Pancreas (tissue), 10 donors: Measurements from ENCODE around the gene BANF2. TPM values are rescaled to one million over a fixed set of nuclear protein-coding genes. Genes with fewer than 3 reads are reported as not detected.
A peak's percentile ranks its signal among the peaks of the same experiment; 100 is the strongest.

Experiments
- ATAC-seq, 4 donors: fragments of 200-7000 bp; cut with Tn5 transposase; one replicate each; pipeline versions ENCODE4 v1.8.0 to v1.9.1; 2020; ENCODE audit warnings: mild to moderate bottlenecking in 4 of 4, moderate library complexity in 4 of 4
- DNase-seq, 6 donors: peaks; one replicate each; pipeline ENCODE4 v3.0.0-alpha.2; 2020
- FAIRE-seq: peaks from 2 replicates; lab custom pipeline; 2012; peaks lifted over from hg19 to GRCh38; lab: Jason Lieb, UNC
- H3K27ac ChIP-seq, 4 donors: fragments of 200-600 bp; sonication (generic); 1 replicate in 3 of 4; 2 replicates in 1 of 4; pipeline versions ENCODE4 v1.5.0 to v1.8.0; 2020
- H3K27me3 ChIP-seq, 4 donors: fragments of 200-600 bp; one replicate each; pipeline ENCODE4 v1.8.0; 2021
- H3K36me3 ChIP-seq, 3 donors: fragments of 200-600 bp; sonication (generic) in 1 of 3; one replicate each; pipeline versions ENCODE4 v1.5.0 to v1.8.0; 2020 to 2021
- H3K4me1 ChIP-seq, 3 donors: fragments of 200-600 bp; one replicate each; pipeline ENCODE4 v1.8.0; 2021
- H3K4me3 ChIP-seq, 4 donors: fragments of 200-600 bp; sonication (generic) in 2 of 4; one replicate each; pipeline versions ENCODE4 v1.5.0 to v1.8.0; 2020 to 2021
- H3K9me3 ChIP-seq, 4 donors: fragments of 200-600 bp; one replicate each; pipeline ENCODE4 v1.8.0; 2021
- WGBS, 2 donors: extraction: QIAGEN DNeasy Blood & Tissue Kit; methylation state at CpG; one replicate each; pipeline ENCODE4 v1.1.7; 2013; 5-methylcytosine and 5-hydroxymethylcytosine counted together
- intact Hi-C, 3 donors: fragments of 100-400 bp; cut with DNase I; formaldehyde crosslinking; loops; one replicate each; pipeline versions ENCODE4 v1.11.1 to v1.14.2; 2022
- polyA plus RNA-seq, 2 donors: library from polyadenylated mRNA; stranded (reverse); fragments of 200-250 nt; gene quantifications; one replicate each; pipeline ENCODE4 v1.2.3, GENCODE V29; 2013
- total RNA-seq, 6 donors: library from RNA; stranded (reverse); fragmentation: NEBNext Ultra II Directional in 4 of 6; extraction: Animal tissue kit (Norgen Biotek cat#: 25700) in 4 of 6; gene quantifications; one replicate each; pipeline versions ENCODE4 v1.2.1 to v1.2.4, GENCODE V29; 2021 to 2023
- TF ChIP-seq, protein P1 (sequence below), 4 donors: fragments of 200-600 bp; sonication (generic) in 3 of 4; IDR thresholded peaks; one replicate each; pipeline versions ENCODE4 v1.5.0 to v1.8.0; 2021; ENCODE audit warnings: antibody characterized with exemption in 4 of 4
- donor health status: healthy with polysubstance abuse.
- donor health status: DM: no; HTN: no; CAD: no; lungs with moderate emphysema.
- donor health status: DM: no; HTN: no; CAD: no.
- donor health status: control.
- donor health status: control.
- donor health status: Bipolar disorder and iron deficiency.
- donor health status: DM: yes; HTN: yes; CAD: no.
- donor health status: DM: no; HTN: no; CAD: no.
- donor health status: DM: no; HTN: no; CAD: no.
- donor health status: DM: yes; HTN: yes; CAD: no.

Gene BANF2
- 1 to 10 TPM in 5 of 6 donors, under 1 TPM in 1; 0.88 to 6.4 (median 2.0) TPM for total RNA-seq
- 1 to 10 TPM in 1 of 2 donors, under 1 TPM in 1; 0.59 to 1.3 TPM for polyA plus RNA-seq

DNA sequence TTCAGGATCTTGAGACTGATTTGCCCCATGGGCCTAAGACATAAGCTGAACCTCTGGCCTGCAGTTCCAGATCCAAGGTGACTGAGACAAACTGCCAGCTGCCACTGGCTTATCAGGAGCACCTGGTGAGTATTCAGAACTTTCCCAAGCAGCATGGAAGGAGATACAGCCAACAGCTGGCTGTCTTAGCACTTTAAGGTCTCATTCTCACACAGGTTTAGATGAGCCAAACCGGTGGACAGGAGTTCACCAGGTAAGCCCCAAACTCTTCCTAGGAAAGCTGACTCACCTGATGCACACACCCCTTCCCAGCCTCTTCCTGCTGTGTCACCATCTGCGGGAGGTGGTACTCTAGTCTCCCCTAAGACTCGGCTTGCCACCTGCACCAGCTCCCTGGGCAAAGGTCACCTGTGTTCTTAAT lies at the start of gene BANF2:
BANF2 (plus strand) TSS at position 36 of the 421 bp plus-strand sequence. CDS start 25,060 bp downstream, outside the sequence.
- peak within 1 kb of the TSS; percentile 56 to 77 (median 66) for H3K27ac ChIP-seq
- H3K4me1 ChIP-seq: peaks cover 28 to 33% (median 32%) of the 10 kb centered on the region in 3 donors
- TF ChIP-seq, protein P1, sequence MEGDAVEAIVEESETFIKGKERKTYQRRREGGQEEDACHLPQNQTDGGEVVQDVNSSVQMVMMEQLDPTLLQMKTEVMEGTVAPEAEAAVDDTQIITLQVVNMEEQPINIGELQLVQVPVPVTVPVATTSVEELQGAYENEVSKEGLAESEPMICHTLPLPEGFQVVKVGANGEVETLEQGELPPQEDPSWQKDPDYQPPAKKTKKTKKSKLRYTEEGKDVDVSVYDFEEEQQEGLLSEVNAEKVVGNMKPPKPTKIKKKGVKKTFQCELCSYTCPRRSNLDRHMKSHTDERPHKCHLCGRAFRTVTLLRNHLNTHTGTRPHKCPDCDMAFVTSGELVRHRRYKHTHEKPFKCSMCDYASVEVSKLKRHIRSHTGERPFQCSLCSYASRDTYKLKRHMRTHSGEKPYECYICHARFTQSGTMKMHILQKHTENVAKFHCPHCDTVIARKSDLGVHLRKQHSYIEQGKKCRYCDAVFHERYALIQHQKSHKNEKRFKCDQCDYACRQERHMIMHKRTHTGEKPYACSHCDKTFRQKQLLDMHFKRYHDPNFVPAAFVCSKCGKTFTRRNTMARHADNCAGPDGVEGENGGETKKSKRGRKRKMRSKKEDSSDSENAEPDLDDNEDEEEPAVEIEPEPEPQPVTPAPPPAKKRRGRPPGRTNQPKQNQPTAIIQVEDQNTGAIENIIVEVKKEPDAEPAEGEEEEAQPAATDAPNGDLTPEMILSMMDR (IDR thresholded peaks at IDR 0.05): no peak
- DNase-seq: peak in 5 of 6 donors; percentile 71 to 88 (median 79)
- intact Hi-C loops: loop anchor here in 1 of 3 donors (10.0 kb wide), 1 partner anchor 105 kb away; no protein-coding TSS in a partner anchor
- no peaks in the 10 kb centered on the region for H3K9me3 ChIP-seq
- H3K36me3 ChIP-seq: no peaks in the 10 kb centered on the region
- 19 to 23% methylated on average over 3 of the region's 3 CpGs for WGBS, 2 donors
- peak; percentile 75 to 85 (median 82) for ATAC-seq
- no peaks in the 10 kb centered on the region for H3K27me3 ChIP-seq
- H3K4me3 ChIP-seq: no peak within 1 kb of the TSS
- no peak for FAIRE-seq

DNA sequence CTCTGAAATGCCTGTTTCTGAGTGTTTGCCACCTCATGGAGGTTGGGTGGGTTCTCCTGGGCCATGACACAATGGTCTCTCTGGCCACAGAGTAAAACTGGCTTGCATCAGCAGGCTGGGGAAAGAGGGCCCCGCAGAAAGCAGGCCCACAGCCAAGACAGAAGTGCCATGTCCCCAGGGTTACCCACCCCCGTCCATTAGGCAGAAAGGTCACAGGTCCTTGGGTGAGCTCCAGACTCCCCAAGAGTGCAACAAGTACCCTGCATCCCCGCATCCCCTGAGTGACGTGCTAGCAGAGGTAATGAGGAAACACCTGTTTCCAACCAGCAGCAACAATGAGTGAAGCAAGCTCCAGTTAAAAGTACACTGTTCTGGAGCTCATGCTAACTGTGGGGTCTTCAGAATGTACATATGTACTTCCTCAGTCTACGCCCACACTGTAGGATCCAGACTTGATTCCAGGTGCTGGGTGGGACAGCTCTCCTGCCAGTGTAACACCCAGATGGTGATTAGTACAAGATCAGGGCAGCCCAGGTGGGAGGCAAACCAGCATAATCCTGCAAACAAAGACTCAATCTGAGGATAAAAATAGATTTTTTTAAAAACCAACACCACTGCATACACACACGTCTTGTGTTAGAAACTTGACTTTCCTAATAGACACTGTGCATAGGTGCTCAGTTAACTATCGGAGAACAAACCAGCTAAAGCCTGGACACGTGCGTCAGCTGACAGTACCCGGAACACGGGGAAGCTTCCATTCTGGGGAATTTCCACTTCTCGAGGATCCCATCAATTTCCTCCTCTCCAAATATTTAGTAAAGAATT lies 49.3 kb upstream of the BANF2 start:
- no peaks in the 10 kb centered on the region for H3K27me3 ChIP-seq
- no peaks in the 10 kb centered on the region for H3K9me3 ChIP-seq
- DNase-seq: peak in 3 of 6 donors; percentile 20 to 43 (median 34)
- H3K4me1 ChIP-seq: peaks cover 57 to 90% (median 84%) of the 10 kb centered on the region in 3 donors
- TF ChIP-seq, protein P1 (IDR thresholded peaks at IDR 0.05): no peak
- H3K27ac ChIP-seq: peak overlapping the region in 2 of 4 donors; percentile 31 to 48
- no peak overlapping the region for H3K4me3 ChIP-seq
- intact Hi-C loops: loop anchor here in 1 of 3 donors (10.0 kb wide), 1 partner anchor 254 kb away; no protein-coding TSS in a partner anchor
- 25 to 32% methylated on average over 12 of the region's 12 CpGs for WGBS, 2 donors
- no peak for FAIRE-seq
- peaks cover 0 to 4% (median 0%) of the 10 kb centered on the region in 3 donors for H3K36me3 ChIP-seq
- no peak for ATAC-seq

DNA sequence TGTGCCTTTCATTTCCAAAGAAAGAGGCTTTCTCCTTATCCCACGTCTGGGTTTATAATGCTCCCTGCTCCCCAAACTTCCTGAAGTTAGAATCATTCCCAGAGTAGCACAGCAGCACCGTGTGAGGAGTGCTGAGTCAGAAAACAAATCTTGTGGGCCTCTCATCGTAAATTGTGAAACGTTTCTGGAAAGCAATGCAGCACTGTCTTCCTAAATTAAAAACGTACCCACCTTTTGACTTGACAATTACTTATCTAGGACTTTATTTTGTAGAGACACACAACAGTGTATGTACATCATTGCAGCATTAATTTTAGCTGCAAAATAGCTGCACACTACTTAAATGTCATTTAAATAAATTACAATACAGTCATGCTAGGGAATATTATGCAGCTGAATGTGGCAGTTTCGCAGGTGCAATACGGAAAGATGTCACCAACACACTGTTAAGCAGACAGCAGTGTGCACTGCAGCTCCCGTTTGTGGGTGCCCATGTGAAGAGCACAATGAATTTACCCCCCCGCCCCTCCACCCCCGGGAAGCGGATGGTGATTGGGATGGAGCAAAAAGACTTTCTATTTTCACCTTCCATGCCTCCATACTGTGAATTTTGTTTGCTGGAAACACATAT lies 48.5 kb upstream of the BANF2 start:
- no peaks in the 10 kb centered on the region for H3K27me3 ChIP-seq
- intact Hi-C loops: loop anchor here in 1 of 3 donors (10.0 kb wide), 1 partner anchor 254 kb away; no protein-coding TSS in a partner anchor
- TF ChIP-seq, protein P1 (IDR thresholded peaks at IDR 0.05): no peak
- H3K9me3 ChIP-seq: no peaks in the 10 kb centered on the region
- peak overlapping the region in 2 of 4 donors; percentile 5 to 48 for H3K27ac ChIP-seq
- peaks cover 52 to 83% (median 81%) of the 10 kb centered on the region in 3 donors for H3K4me1 ChIP-seq
- peaks cover 0 to 4% (median 0%) of the 10 kb centered on the region in 3 donors for H3K36me3 ChIP-seq
- no peak for FAIRE-seq
- ATAC-seq: no peak
- DNase-seq: peak in 2 of 6 donors; percentile 9 to 37
- H3K4me3 ChIP-seq: no peak overlapping the region
- WGBS, 2 donors: 30 to 31% methylated on average over 11 of the region's 11 CpGs

DNA sequence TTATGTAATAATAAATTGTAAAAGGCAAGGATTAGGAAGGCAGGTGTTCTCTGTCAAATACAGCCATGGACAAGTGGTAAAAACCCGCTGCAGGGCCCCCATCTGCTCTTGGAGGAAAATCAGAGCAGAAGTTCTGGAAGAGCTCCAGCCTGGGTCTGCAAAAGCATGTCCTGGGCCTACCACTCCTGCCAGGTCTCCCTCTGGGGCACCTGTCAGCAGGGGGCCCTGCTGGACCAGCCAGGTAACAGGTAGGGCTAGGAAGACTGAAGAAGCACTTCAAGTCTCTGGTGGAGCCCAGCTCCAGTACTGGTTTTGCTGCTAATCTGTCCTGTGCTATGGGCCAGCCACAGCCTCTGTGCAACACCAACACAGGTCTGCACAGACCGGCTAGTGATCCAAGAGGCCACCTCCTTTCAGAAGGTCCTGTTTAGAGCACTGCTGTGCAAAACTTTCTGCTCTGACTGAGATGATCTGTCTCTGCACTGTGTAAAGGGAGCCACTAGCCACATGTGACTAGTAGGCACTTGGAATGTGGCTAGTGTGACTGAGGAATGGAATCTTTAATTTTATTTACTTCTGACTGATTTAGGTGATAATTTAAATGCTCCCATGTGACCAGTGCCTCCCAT lies 47.9 kb upstream of the BANF2 start:
- Histone ChIP-seq H3K9me3 (no peaks in the 10 kb centered on the region), H3K27me3 (no peaks in the 10 kb centered on the region), H3K4me3 (no peak overlapping the region), H3K4me1 (peaks cover 46 to 77% (median 75%) of the 10 kb centered on the region in 3 donors), H3K36me3 (peaks cover 0 to 7% (median 0%) of the 10 kb centered on the region in 3 donors), H3K27ac (peak overlapping the region in 2 of 4 donors; percentile 5 to 25)
- intact Hi-C loops: loop anchor here in 1 of 3 donors (10.0 kb wide), 1 partner anchor 253 kb away; no protein-coding TSS in a partner anchor
- ATAC-seq: peak; percentile 12 to 50 (median 19)
- no peak for FAIRE-seq
- TF ChIP-seq, protein P1 (IDR thresholded peaks at IDR 0.05): no peak
- DNase-seq: peak in 3 of 6 donors; percentile 52 to 56 (median 54)
- 33 to 36% methylated on average over 2 of the region's 2 CpGs for WGBS, 2 donors
